ENCODE data around the gene JUNB.

JUNB gene

GRCh38 chr19:12789904-12790619 lies 1.2 kb upstream of the JUNB start:
- CTCF ChIA-PET: interaction anchor here (1.2 to 17.0 kb wide), 5 partner anchors 13 to 32 kb away, joined by 6 to 550 read pairs (median 62); partner anchors contain the start of gene HOOK2
- no peak for TF ChIP-seq CTCF (IDR thresholded peaks at IDR 0.05; ENCODE audit: control extremely low read depth, extremely low read depth, low read depth, missing control alignments)
- POLR2A ChIA-PET: interaction anchor here (1.4 to 3.6 kb wide), 3 partner anchors 7 to 12 kb away, joined by 4 to 70 read pairs (median 9); no protein-coding TSS in a partner anchor
- DNase-seq (ENCODE audit: extremely low spot score): peak; percentile 94

- CTCF ChIA-PET: interaction anchor here (1.2 to 17.0 kb wide), 5 partner anchors 13 to 57 kb away, joined by 3 to 550 read pairs (median 6); partner anchors contain the start of genes HOOK2 and RNASEH2A
- DNase-seq (ENCODE audit: extremely low spot score): no peak
- no peak for TF ChIP-seq CTCF (IDR thresholded peaks at IDR 0.05; ENCODE audit: control extremely low read depth, extremely low read depth, low read depth, missing control alignments)
- POLR2A ChIA-PET: interaction anchor here (0.5 to 3.6 kb wide), 24 partner anchors 8 to 866 kb away, joined by 3 to 110 read pairs (median 6); partner anchors contain the start of genes GCDH, GET3, MAN2B1 and PRDX2
Observed at GRCh38 chr19:12790628-12791344, 500 bp upstream of the JUNB start.

DNA sequence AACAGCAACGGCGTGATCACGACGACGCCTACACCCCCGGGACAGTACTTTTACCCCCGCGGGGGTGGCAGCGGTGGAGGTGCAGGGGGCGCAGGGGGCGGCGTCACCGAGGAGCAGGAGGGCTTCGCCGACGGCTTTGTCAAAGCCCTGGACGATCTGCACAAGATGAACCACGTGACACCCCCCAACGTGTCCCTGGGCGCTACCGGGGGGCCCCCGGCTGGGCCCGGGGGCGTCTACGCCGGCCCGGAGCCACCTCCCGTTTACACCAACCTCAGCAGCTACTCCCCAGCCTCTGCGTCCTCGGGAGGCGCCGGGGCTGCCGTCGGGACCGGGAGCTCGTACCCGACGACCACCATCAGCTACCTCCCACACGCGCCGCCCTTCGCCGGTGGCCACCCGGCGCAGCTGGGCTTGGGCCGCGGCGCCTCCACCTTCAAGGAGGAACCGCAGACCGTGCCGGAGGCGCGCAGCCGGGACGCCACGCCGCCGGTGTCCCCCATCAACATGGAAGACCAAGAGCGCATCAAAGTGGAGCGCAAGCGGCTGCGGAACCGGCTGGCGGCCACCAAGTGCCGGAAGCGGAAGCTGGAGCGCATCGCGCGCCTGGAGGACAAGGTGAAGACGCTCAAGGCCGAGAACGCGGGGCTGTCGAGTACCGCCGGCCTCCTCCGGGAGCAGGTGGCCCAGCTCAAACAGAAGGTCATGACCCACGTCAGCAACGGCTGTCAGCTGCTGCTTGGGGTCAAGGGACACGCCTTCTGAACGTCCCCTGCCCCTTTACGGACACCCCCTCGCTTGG lies 966 bp downstream of the JUNB start:
- ChIA-PET POLR2A (interaction anchor here (0.7 to 3.6 kb wide), 26 partner anchors 9 to 146 kb away, joined by 3 to 110 read pairs (median 4); partner anchors contain the start of genes CALR, GCDH, GET3 and MAN2B1), CTCF (interaction anchor here (1.2 to 17.0 kb wide), 8 partner anchors 10 to 58 kb away, joined by 3 to 550 read pairs (median 4); partner anchors contain the start of genes HOOK2, RNASEH2A and THSD8)
- no peak for TF ChIP-seq CTCF (IDR thresholded peaks at IDR 0.05; ENCODE audit: control extremely low read depth, extremely low read depth, low read depth, missing control alignments)
- no peak for DNase-seq (ENCODE audit: extremely low spot score)

DNA sequence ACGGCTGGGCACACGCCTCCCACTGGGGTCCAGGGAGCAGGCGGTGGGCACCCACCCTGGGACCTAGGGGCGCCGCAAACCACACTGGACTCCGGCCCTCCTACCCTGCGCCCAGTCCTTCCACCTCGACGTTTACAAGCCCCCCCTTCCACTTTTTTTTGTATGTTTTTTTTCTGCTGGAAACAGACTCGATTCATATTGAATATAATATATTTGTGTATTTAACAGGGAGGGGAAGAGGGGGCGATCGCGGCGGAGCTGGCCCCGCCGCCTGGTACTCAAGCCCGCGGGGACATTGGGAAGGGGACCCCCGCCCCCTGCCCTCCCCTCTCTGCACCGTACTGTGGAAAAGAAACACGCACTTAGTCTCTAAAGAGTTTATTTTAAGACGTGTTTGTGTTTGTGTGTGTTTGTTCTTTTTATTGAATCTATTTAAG lies 1.6 kb downstream of the JUNB start:
- CTCF ChIA-PET: interaction anchor here (1.0 to 17.0 kb wide), 6 partner anchors 9 to 79 kb away, joined by 3 to 550 read pairs (median 4); partner anchors contain the start of genes HOOK2 and THSD8
- no peak for TF ChIP-seq CTCF (IDR thresholded peaks at IDR 0.05; ENCODE audit: control extremely low read depth, extremely low read depth, low read depth, missing control alignments)
- no peak for DNase-seq (ENCODE audit: extremely low spot score)
- POLR2A ChIA-PET: interaction anchor here (1.0 to 3.6 kb wide), 13 partner anchors 9 to 145 kb away, joined by 3 to 110 read pairs (median 9); partner anchors contain the start of genes CALR, GCDH, GET3 and PRDX2

DNA sequence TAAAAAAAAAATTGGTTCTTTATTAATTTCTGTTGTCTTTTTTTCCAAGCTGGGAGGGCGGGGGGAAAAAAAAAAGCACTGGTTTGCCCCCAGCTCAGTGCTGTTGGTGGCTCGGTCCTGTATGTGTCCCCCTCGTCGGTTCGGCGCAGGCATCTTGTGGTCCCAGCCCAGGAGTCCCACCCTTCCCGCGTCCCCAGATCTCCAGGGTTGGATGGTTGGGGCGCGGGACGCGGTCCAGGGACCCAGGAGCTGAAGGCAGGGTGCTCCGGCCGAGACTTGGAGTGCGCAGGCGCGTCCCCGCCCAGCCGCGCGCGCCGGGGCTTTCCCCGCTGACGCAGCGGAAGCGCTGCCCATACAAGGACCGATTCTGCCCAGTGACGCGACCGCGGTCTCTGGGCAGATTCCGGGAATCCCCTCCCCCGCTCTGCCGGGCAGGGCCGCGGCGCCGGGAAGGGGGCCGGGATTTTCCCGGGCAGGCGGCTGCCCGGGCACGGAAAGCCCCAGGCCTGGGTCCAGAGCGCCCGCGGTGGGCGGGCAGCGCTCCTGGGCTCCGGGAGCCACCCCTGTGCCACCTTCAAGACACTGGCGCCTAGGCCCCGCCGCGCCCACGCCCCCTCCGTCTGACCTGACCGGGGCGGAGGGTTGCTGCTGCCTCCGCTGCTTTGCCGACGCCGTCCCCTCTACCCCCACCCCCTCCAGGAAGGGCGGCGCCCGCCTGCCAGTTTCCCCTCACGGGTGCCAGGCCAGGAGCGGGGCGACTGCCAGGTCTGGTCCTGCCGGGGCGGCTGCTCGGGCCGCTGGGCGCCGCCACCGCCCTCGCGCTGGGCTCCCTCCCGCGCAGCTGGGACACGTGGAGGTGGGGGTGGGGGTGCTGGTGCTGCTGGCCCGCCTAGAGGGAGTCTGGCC lies 2.3 kb downstream of the JUNB start:
- ChIA-PET POLR2A (interaction anchor here (0.6 to 3.6 kb wide), 9 partner anchors 11 to 145 kb away, joined by 3 to 110 read pairs (median 6); partner anchors contain the start of genes CALR, GCDH and RNASEH2A), CTCF (interaction anchor here (1.0 to 17.0 kb wide), 5 partner anchors 16 to 172 kb away, joined by 3 to 550 read pairs (median 4); partner anchors contain the start of gene HOOK2)
- TF ChIP-seq CTCF (IDR thresholded peaks at IDR 0.05; ENCODE audit: control extremely low read depth, extremely low read depth, low read depth, missing control alignments): no peak
- DNase-seq (ENCODE audit: extremely low spot score): peak; percentile 93
